A549 (cell line): ENCODE results near the gene RUFY1.

Experiments
- POLR2A ChIP-seq: IDR thresholded peaks from 2 replicates; pipeline ENCODE4 v1.6.1; 2012; ENCODE audit warnings: mild to moderate bottlenecking, low read length
- RCOR1 ChIP-seq: fragments of 150-350 bp; IDR thresholded peaks from 2 replicates; pipeline ENCODE4 v1.6.1; 2014; ENCODE audit warnings: antibody characterized with exemption, low read length, low read depth
- TF ChIP-seq, protein P1 (sequence below): fragments of >200 bp; sonication (Bioruptor Twin); formaldehyde crosslinking; IDR thresholded peaks from 3 replicates; pipeline ENCODE4 v1.5.1; 2016

DNA sequence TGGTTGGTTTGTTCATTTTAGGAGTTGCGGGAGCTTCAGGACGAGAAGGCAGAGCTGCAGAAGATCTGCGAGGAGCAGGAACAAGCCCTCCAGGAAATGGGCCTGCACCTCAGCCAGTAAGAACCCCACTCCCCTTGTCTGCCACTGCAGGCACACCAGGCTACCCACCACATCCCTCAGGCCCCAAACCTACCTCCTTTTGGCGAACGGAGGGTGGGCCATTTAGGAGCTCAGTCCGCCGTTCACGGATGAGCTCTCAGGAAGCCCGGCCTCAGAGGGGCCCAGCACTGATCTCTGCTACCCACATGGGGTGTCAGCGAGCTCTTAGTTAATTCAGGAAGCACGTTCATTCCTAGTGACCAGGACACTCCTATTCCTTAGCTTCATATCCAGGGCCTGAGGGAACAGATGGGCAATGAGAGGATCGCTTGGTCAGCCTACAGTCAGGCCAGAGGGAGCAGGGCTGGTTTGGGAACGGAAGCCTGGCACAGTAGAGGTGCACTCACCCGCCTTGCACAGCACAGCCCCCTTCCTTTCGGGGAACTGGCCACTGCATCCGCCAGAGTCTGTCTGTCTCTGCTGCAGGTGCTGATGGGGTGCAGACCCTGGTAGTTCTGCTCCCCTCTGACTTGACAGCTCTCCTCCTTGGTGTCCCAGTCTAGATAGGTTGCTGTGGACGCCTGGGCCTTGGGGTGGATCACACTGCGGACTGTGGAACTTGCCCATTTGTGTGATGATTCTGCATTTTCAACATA, 51.7 kb downstream of the RUFY1 start:
- TF ChIP-seq POLR2A (no peak), RCOR1 (no peak)
- TF ChIP-seq, protein P1, sequence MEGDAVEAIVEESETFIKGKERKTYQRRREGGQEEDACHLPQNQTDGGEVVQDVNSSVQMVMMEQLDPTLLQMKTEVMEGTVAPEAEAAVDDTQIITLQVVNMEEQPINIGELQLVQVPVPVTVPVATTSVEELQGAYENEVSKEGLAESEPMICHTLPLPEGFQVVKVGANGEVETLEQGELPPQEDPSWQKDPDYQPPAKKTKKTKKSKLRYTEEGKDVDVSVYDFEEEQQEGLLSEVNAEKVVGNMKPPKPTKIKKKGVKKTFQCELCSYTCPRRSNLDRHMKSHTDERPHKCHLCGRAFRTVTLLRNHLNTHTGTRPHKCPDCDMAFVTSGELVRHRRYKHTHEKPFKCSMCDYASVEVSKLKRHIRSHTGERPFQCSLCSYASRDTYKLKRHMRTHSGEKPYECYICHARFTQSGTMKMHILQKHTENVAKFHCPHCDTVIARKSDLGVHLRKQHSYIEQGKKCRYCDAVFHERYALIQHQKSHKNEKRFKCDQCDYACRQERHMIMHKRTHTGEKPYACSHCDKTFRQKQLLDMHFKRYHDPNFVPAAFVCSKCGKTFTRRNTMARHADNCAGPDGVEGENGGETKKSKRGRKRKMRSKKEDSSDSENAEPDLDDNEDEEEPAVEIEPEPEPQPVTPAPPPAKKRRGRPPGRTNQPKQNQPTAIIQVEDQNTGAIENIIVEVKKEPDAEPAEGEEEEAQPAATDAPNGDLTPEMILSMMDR = no peak
